SK-N-SH treated with all-trans-retinoic acid at 6 μM for 48 hours (cell line): ENCODE measurements around the gene HECTD4.

Source experiments
- ATAC-seq: fragments of 200-7000 bp; cut with Tn5 transposase; 3 replicates; pipeline ENCODE4 v1.9.1; 2020; ENCODE audit warnings: mild to moderate bottlenecking, moderate library complexity
- CSDC2 ChIP-seq: fragments of 250-450 bp; sonication (Bioruptor Pico); IDR thresholded peaks from 2 replicates; pipeline ENCODE4 v1.5.0; 2020; ENCODE audit warnings: mild to moderate bottlenecking, moderate library complexity
- ESRRG ChIP-seq: fragments of 250-450 bp; sonication (Bioruptor Pico); IDR thresholded peaks from 2 replicates; pipeline ENCODE4 v1.6.1; 2021; ENCODE audit warnings: mild to moderate bottlenecking
- GLIS3 ChIP-seq: fragments of 250-450 bp; sonication (Bioruptor Pico); IDR thresholded peaks from 2 replicates; pipeline ENCODE4 v1.5.0; 2020; ENCODE audit warnings: mild to moderate bottlenecking, moderate library complexity
- ISL1 ChIP-seq: fragments of 250-450 bp; sonication (Bioruptor Pico); IDR thresholded peaks from 2 replicates; pipeline ENCODE4 v2.1.2; 2022; ENCODE audit warnings: mild to moderate bottlenecking, moderate library complexity
- OSR1 ChIP-seq: fragments of 250-450 bp; sonication (Bioruptor Pico); IDR thresholded peaks from 2 replicates; pipeline ENCODE4 v1.8.0; 2022; ENCODE audit warnings: moderate library complexity, mild to moderate bottlenecking, inconsistent platforms
- PPARA ChIP-seq: fragments of 250-450 bp; sonication (Bioruptor Pico); IDR thresholded peaks from 2 replicates; pipeline ENCODE4 v1.5.0; 2020; ENCODE audit warnings: mild to moderate bottlenecking, borderline replicate concordance
- RARB ChIP-seq: fragments of 250-450 bp; sonication (Bioruptor Pico); IDR thresholded peaks from 2 replicates; pipeline ENCODE4 v1.8.0; 2021; ENCODE audit warnings: mild to moderate bottlenecking, moderate library complexity
- TCF4 ChIP-seq: fragments of 250-450 bp; sonication (Bioruptor Pico); IDR thresholded peaks from 2 replicates; pipeline ENCODE4 v1.8.0; 2021; ENCODE audit warnings: mild to moderate bottlenecking, moderate library complexity, borderline replicate concordance
- TOX ChIP-seq: fragments of 250-450 bp; sonication (Bioruptor Pico); IDR thresholded peaks from 2 replicates; pipeline ENCODE4 v1.8.0; 2021; ENCODE audit warnings: mild to moderate bottlenecking, moderate library complexity, borderline replicate concordance
- ZC3H10 ChIP-seq: fragments of 250-450 bp; sonication (Bioruptor Pico); IDR thresholded peaks from 2 replicates; pipeline ENCODE4 v1.5.1; 2021; ENCODE audit warnings: mild to moderate bottlenecking, moderate library complexity
- ZFP3 ChIP-seq: fragments of 250-450 bp; sonication (Bioruptor Pico); IDR thresholded peaks from 2 replicates; pipeline ENCODE4 v1.5.0; 2020; ENCODE audit warnings: mild to moderate bottlenecking, moderate library complexity
- ZFP30 ChIP-seq: fragments of 450-650 bp; formaldehyde crosslinking; IDR thresholded peaks from 2 replicates; pipeline ENCODE4 v1.5.0; 2022; ENCODE audit warnings: mild to moderate bottlenecking, moderate library complexity
- ZNF565 ChIP-seq: fragments of 450-650 bp; formaldehyde crosslinking; conservative IDR thresholded peaks from 2 replicates; pipeline ENCODE4 v1.5.0; 2020; ENCODE audit warnings: low read depth, mild to moderate bottlenecking, moderate library complexity
- ZNF70 ChIP-seq: fragments of 450-650 bp; formaldehyde crosslinking; IDR thresholded peaks from 2 replicates; pipeline ENCODE4 v1.5.0; 2020; ENCODE audit warnings: mild to moderate bottlenecking, moderate library complexity
- TF ChIP-seq, protein P1 (sequence below): fragments of 250-450 bp; sonication (Bioruptor Pico); IDR thresholded peaks from 2 replicates; pipeline ENCODE4 v1.5.0; 2020; ENCODE audit warnings: mild to moderate bottlenecking, moderate library complexity
- TF ChIP-seq, protein P2 (sequence below): fragments of 250-450 bp; sonication (Bioruptor Pico); IDR thresholded peaks from 2 replicates; pipeline ENCODE4 v1.8.0; 2021; ENCODE audit warnings: low read depth, mild to moderate bottlenecking, moderate library complexity, borderline replicate concordance
- TF ChIP-seq, protein P3 (sequence below): fragments of 250-450 bp; sonication (Bioruptor Pico); IDR thresholded peaks from 2 replicates; pipeline ENCODE4 v1.5.1; 2020; ENCODE audit warnings: low read depth, mild to moderate bottlenecking, moderate library complexity

HECTD4 gene

DNA sequence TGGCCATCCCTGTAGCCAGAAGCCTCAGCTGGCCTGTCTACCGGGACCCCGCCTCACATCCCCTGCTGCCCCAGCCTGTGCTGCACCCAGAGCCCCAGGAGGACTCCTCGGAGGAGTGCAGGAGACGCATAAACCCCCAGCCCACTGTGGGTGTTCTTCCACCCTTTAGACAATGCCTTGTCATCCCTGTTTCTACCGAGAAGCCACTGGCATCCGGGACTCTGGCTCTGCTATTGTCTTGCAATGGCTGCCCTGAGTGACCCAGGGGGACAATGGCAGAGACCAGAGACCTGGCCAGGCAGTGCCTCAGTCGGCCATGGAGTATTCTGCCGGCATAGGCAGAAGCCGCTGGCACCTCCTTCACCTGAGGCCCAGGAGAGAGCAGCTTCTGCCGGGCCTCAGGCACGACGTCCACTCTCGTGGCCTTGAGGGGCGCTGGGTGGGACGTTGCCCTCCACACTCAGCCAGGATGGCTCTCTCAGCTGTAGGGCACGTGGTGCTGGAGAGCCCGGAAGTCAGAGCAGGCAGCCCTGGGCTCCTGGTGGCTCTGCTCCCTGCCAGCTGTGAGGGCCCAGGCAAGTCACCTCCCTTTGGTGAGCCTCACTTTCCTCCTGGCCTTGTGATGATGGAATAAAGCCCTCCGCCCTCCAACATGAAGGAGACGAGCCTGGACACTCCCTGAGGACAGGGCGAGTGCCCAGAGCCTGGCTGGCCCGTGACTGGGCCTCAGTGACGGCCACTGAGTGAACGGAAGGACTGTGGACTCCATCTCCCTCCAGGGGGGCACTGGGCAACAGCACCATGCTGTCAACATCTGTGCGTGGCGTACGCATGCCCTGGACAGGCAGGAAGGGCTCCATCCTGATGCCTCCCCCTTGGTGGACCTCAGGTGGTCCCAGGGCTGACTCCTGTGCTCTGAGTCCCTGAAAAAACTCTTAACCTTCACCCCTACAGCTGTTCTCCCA, 215.9 kb downstream of the HECTD4 start:
- TF ChIP-seq CSDC2 (CRISPR knock-in tag) = no peak
- TF ChIP-seq, all 23 proteins: peak for 0
- no peak for ATAC-seq

DNA sequence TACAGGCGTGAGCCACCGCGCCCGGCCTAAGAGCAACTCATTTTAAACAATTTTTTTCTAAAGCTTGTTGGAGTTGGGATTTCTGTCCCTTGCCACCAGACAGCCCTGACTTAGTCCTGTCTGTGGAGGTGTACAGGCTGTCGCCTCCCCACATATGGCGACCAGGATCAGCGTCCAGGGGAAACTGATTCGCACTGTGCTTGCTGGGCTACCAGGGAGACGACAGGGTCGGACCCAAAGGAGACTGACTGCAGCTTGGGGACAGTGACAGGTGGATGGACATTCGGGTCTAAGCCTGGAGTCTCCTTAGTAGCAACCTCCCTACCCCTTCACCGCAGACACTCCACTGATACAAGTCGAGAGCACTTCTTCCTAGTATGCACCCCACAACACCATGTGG, 216.6 kb downstream of the HECTD4 start:
- no peak for ATAC-seq

DNA sequence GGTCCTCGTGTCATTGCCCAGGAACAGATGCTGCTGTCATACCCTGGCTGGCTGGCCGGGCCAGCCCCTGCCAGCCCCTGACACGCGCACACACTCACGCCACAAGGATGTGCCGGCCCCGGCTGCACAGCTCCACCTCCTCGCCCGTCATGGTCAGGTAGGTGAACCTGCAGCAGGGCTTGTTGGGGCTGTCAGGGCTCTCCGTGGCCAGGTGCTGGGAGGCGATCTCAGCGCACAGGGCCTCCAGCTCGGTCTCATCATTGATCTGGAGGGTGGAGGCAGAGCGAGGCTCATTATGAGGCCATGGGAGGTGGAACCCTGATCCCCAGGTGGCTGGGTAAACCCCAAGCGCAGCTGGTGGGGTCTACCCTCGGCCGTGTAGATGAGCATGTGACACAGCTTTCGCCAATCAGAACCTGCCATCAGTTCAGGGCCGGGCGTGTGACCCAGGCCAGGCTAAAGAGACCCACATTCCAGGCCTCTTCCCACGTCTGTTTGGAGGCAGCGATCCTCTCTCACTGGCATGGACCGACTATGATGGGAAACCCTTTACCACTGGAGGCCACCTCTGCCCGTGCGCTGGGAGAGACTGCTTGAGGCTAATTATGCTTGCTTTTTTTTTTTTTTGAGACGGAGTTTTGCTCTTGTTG, 218.1 kb downstream of the HECTD4 start:
- ATAC-seq = no peak
- TF ChIP-seq ZNF565 (no peak), PPARA (CRISPR knock-in tag) (no peak), RARB (CRISPR knock-in tag) (no peak), ZFP3 (CRISPR knock-in tag) (no peak), ESRRG (no peak), ZFP30 (CRISPR knock-in tag) (no peak), TOX (CRISPR knock-in tag) (no peak), ZNF70 (CRISPR knock-in tag) (no peak), TCF4 (no peak), GLIS3 (CRISPR knock-in tag) (no peak), CSDC2 (CRISPR knock-in tag) (no peak)
- TF ChIP-seq, protein P1, sequence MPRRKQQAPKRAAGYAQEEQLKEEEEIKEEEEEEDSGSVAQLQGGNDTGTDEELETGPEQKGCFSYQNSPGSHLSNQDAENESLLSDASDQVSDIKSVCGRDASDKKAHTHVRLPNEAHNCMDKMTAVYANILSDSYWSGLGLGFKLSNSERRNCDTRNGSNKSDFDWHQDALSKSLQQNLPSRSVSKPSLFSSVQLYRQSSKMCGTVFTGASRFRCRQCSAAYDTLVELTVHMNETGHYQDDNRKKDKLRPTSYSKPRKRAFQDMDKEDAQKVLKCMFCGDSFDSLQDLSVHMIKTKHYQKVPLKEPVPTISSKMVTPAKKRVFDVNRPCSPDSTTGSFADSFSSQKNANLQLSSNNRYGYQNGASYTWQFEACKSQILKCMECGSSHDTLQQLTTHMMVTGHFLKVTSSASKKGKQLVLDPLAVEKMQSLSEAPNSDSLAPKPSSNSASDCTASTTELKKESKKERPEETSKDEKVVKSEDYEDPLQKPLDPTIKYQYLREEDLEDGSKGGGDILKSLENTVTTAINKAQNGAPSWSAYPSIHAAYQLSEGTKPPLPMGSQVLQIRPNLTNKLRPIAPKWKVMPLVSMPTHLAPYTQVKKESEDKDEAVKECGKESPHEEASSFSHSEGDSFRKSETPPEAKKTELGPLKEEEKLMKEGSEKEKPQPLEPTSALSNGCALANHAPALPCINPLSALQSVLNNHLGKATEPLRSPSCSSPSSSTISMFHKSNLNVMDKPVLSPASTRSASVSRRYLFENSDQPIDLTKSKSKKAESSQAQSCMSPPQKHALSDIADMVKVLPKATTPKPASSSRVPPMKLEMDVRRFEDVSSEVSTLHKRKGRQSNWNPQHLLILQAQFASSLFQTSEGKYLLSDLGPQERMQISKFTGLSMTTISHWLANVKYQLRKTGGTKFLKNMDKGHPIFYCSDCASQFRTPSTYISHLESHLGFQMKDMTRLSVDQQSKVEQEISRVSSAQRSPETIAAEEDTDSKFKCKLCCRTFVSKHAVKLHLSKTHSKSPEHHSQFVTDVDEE = no peak
- TF ChIP-seq, protein P2, sequence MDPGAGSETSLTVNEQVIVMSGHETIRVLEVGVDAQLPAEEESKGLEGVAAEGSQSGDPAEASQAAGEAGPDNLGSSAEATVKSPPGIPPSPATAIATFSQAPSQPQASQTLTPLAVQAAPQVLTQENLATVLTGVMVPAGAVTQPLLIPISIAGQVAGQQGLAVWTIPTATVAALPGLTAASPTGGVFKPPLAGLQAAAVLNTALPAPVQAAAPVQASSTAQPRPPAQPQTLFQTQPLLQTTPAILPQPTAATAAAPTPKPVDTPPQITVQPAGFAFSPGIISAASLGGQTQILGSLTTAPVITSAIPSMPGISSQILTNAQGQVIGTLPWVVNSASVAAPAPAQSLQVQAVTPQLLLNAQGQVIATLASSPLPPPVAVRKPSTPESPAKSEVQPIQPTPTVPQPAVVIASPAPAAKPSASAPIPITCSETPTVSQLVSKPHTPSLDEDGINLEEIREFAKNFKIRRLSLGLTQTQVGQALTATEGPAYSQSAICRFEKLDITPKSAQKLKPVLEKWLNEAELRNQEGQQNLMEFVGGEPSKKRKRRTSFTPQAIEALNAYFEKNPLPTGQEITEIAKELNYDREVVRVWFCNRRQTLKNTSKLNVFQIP = no peak
- TF ChIP-seq, protein P3, sequence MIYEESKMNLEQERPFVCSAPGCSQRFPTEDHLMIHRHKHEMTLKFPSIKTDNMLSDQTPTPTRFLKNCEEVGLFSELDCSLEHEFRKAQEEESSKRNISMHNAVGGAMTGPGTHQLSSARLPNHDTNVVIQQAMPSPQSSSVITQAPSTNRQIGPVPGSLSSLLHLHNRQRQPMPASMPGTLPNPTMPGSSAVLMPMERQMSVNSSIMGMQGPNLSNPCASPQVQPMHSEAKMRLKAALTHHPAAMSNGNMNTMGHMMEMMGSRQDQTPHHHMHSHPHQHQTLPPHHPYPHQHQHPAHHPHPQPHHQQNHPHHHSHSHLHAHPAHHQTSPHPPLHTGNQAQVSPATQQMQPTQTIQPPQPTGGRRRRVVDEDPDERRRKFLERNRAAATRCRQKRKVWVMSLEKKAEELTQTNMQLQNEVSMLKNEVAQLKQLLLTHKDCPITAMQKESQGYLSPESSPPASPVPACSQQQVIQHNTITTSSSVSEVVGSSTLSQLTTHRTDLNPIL = no peak

More for the DNA sequence above, 216.6 kb downstream of the HECTD4 start:
- TF ChIP-seq RARB (CRISPR knock-in tag) (no peak), ZNF70 (CRISPR knock-in tag) (no peak), OSR1 (no peak), ZNF565 (no peak), GLIS3 (CRISPR knock-in tag) (no peak), ZC3H10 (CRISPR knock-in tag) (no peak)
- TF ChIP-seq, protein P3 = no peak
- TF ChIP-seq, protein P2 = no peak

DNA sequence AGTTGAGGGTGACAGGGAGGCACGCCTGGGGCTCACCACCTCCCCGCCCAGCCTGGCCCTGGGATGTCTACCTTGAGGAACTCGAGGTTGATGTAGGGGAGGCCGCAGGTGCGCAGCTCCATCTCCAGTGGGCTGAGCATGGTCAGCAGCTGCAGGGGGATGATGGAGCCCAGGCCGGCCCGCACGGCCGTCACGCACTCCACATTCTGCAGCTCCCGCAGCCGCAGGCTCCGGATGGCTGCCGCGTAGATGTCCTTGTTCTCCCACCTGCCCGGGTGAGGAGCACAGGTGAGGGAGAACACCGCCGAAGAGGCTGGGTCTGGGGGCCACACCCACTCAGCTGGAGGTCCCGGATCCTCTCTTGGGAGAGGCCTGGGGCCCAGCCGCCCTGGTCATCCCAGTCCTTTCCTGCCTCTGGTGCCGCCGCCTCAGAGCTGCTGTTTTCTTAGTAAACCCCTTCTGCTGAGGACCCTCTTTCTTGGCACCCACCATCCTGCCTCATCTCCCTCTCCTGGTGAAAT, 218.7 kb downstream of the HECTD4 start:
- TF ChIP-seq ZFP30 (CRISPR knock-in tag) (no peak), ISL1 (CRISPR knock-in tag) (no peak)
- ATAC-seq = no peak
